Fibroblast of peridontal ligament (primary cell): ENCODE results near the gene OR7C1.
"Not testable (repeated sequence)": the region's sequence is repeated elsewhere in the genome, so short reads cannot be mapped to it uniquely, and the experiment has no call there.

Experiments
- DNase-seq: peaks from one replicate; pipeline ENCODE4 v3.0.0-alpha.2; 2010; ENCODE audit errors: extremely low read depth

Gene OR7C1

DNA sequence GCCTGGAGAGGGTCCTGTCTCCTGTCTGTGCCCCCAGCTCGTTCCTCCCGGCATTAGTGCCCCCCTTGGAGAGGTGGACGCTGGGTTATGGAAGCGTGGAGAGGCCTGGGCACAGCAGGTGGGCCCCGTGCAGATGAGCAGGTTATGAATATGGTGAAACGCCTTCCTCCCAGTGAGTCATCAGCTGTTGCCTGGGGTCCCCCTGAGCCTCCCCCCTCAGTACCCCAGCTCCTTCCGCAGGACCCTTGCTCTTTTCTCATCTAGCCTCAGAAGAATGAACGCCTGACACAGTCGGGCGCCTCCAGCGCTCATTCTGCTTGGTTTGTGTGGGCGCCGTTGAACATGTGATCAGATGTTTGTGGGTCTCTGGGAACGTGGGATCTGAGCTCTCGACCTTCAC, 69.1 kb downstream of the OR7C1 start:
- DNase-seq, result not testable (repeated sequence)

DNA sequence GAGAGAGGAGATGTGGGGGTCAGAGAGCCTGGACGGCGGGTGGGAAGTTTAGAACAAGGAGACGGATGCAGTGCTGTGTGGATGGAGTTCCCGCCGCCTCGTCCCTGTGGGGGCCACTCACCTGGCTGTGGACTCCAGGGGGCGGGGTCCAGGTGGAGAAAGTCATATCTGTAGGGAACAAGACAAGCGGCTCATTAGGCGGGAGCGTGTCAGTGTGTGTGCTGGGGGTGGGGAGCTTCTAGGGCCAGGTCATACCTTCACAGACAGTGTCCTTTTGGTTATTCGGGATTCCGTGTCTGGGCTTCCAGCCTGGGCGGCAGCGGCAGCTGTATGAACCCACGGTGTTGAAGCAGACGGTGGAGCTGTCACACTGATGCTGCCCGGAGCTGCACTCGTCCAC, 69.6 kb downstream of the OR7C1 start:
- not testable (repeated sequence) for DNase-seq

DNA sequence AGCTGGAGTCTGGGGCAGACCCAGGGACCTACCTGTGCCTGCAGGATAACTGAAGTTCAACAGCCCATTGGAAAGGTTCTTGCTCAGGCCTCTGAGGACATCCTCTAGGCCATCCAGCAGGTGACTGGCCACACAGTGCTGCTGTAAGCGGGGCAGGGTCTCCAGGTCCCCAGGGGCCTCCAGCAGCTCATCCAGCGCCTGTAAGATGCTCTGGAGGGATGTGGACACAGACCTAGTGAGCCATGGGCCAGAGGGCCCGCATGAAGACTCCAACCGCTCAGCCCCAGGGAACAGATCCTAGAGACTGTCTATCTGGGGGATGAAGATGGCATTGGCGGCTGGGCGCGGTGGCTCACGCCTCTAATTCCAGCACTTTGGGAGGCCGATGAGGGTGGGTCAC, 70.6 kb downstream of the OR7C1 start:
- DNase-seq, result no peak

DNA sequence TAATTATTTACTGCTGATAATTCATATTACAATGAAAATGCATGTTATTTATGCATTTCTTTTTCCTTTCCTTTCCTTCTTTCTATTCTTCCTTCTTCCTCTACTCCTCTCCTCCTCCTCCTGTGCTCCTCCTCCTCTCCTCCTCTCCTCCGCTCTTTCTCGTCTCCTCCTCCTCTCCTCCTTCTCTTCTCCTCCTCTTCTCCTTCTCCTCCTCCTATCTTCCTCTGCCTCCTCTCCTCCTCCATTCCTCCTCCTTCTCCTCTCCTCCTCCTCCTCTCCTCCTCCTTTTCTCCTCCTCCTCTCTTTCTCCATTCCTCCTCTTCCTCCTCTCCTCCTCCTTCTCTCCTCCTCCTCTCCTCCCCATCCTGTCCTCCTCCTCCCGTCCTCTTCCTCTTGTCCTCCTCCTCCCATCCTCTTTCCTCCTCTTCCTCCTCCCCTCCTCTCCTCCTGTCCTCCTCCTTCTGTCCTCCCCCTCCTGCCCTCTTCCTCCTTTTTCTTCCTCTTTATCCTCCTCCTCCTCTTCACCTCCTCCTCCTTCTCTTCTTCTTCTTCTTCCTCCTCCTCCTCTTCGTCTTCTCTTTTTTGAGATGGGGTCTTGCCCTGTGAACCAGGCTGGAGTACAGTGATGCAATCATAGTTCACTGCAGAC, 71.4 kb downstream of the OR7C1 start:
- no peak for DNase-seq

DNA sequence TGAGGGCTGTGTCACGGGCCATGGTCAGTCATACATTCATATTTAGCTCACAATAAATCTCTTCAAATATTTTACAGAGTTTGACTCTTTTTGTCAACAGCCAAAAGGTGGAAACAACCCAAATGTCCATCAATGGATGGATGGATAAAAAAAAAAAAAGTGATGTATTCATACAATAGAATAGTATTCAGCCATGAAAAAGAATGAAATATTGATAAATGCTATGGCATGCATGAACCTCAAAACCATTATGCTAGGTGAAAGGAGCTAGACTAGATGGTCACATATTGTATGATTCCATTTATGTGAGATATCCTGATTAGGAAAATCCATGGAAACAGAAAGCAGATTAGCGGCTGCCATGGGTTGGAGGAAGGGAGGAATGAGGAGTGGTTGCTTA, 72.9 kb downstream of the OR7C1 start:
- DNase-seq, result no peak

DNA sequence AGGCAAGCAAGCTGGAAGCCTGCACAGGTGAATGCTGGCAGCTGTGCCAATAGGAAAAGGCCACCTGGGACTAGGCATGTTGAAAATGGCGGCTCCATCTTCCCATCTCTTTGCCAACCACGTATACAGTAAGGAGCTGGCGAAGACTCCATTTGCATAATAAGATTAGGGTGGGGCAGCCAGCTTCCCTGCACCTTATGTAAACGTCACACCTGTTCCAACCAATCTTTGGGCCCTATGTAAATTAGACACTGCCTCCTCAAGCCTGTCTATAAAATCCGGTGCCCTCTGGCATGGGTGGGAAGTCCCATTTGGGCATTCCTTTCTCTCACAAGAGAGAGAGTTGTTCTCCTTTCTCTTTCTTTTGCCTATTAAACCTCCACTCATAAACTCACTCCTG, 73.4 kb downstream of the OR7C1 start:
- DNase-seq, result no peak

DNA sequence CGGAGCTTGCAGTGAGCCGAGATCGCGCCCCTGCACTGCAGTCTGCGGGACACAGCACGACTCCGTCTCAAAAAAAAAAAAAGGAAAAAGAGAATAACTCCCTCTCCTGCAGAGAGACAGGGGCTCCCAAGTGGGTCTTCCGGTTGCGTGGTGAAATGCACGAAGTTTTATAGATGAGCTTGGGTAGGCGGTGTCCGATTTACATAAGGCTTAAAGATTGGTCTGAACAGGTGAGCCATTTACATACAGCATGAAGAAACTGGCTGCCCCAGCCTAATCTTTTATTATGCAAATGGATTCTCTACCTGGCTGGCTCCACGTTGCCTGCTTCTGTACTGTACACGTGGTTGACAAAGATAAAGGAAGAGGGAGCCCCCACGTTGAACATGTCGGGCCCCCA, 76.2 kb downstream of the OR7C1 start:
- no peak for DNase-seq

DNA sequence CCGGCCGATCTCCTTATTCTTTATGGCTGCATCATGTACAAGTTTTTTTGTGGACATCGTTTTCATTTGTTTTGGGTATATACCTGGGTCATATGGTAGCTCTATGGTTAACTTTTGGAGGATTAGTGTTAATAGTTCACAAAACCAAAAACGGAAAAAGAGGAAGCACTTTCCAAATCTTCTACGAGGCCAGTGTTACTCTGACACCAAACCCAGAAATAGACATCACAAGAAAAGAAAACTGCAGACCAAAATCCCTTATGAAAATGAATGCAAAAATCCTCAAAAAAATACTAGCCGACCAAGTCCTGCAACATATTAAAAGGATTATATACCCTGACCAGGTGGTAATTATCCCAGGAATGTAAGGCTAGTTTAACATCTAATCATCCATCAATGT, 86.4 kb downstream of the OR7C1 start:
- no peak for DNase-seq
